AG04450 (cell line): ENCODE measurements around the gene RAP1GAP. TPM values are rescaled to one million over a fixed set of nuclear protein-coding genes. Genes with fewer than 3 reads are reported as not detected.

ENCODE experiments used
- CTCF ChIA-PET: fragments of 300-600, 350-600 bp; formaldehyde crosslinking; extraction: SDS; loops from one replicate; lab custom pipeline; 2022; ENCODE audit warnings: antibody characterized with exemption, inconsistent platforms; lab: Charles Lee
- POLR2A ChIA-PET: fragments of 350-600 bp; formaldehyde crosslinking; extraction: SDS; loops from one replicate; lab custom pipeline; 2021; ENCODE audit warnings: antibody characterized with exemption, inconsistent platforms; lab: Yijun Ruan, JAX
- DNase-seq: peaks from one replicate; pipeline ENCODE4 v3.0.0-alpha.2; 2011; ENCODE audit warnings: low read depth, low spot score
- H3K27ac ChIP-seq: one replicate; pipeline ENCODE4 v1.5.1; 2012; ENCODE audit warnings: low read depth, low read length, control low read depth
- H3K27me3 ChIP-seq: one replicate; pipeline ENCODE4 v1.6.0; 2012; ENCODE audit warnings: low read length; ENCODE audit not compliant: control insufficient read depth, insufficient read depth
- H3K4me3 ChIP-seq: 2 replicates; pipeline ENCODE4 v1.5.1; 2011; ENCODE audit warnings: mild to moderate bottlenecking, low read depth, low read length, control low read depth
- H3K9me3 ChIP-seq: 2 replicates; pipeline ENCODE4 v1.5.1; 2012; ENCODE audit warnings: low read length; ENCODE audit not compliant: control insufficient read depth, insufficient read depth
- CTCF ChIP-seq: IDR thresholded peaks from 2 replicates; pipeline ENCODE4 v1.5.1; 2011; ENCODE audit warnings: low read depth, low read length, control low read depth, inconsistent platforms
- polyA plus RNA-seq: library from polyadenylated mRNA; depleted of rRNA; stranded (reverse); fragments of >200 nt; gene quantifications from 2 replicates; pipeline ENCODE4 v1.2.3, GENCODE V29; 2011

The RAP1GAP gene
- polyA plus RNA-seq, 1 experiment = 0.14 TPM

GRCh38 chr1:21650400-21650799, 18.8 kb downstream of the RAP1GAP start:
- POLR2A ChIA-PET = no interaction called here
- Histone ChIP-seq H3K9me3 (no peaks in the 10 kb centered on the region), H3K27ac (no peak overlapping the region), H3K4me3 (no peak overlapping the region), H3K27me3 (peaks cover 50% of the 10 kb centered on the region)
- CTCF ChIA-PET = interaction anchor here (0.6 kb wide), 1 partner anchor 8 kb away, joined by 3 read pairs; no protein-coding TSS in a partner anchor
- DNase-seq = no peak
- TF ChIP-seq CTCF = no peak

- no peak overlapping the region for H3K27ac ChIP-seq
- TF ChIP-seq CTCF = no peak
- no peak for DNase-seq
- ChIA-PET CTCF (no interaction called here), POLR2A (no interaction called here)
- no peaks in the 10 kb centered on the region for H3K9me3 ChIP-seq
- peaks cover 44% of the 10 kb centered on the region for H3K27me3 ChIP-seq
- H3K4me3 ChIP-seq = no peak overlapping the region
Measured at GRCh38 chr1:21649315-21649714, 19.8 kb downstream of the RAP1GAP start.

GRCh38 chr1:21648791-21649190, 20.4 kb downstream of the RAP1GAP start:
- no peak for DNase-seq
- Histone ChIP-seq H3K9me3 (no peaks in the 10 kb centered on the region), H3K27me3 (peaks cover 47% of the 10 kb centered on the region), H3K27ac (no peak overlapping the region), H3K4me3 (no peak overlapping the region)
- no peak for TF ChIP-seq CTCF
- CTCF ChIA-PET = no interaction called here
- POLR2A ChIA-PET = no interaction called here

GRCh38 chr1:21648352-21648730, 20.8 kb downstream of the RAP1GAP start:
- no peak for TF ChIP-seq CTCF
- H3K9me3 ChIP-seq = no peaks in the 10 kb centered on the region
- no peak for DNase-seq
- CTCF ChIA-PET = no interaction called here
- H3K27ac ChIP-seq = no peak overlapping the region
- POLR2A ChIA-PET = interaction anchor here (0.8 kb wide), 1 partner anchor 39 kb away, joined by 3 read pairs; no protein-coding TSS in a partner anchor
- H3K4me3 ChIP-seq = no peak overlapping the region
- peaks cover 43% of the 10 kb centered on the region for H3K27me3 ChIP-seq

GRCh38 chr1:21647431-21648351, 21.5 kb downstream of the RAP1GAP start:
- H3K4me3 ChIP-seq = no peak overlapping the region
- ChIA-PET POLR2A (interaction anchor here (0.8 kb wide), 1 partner anchor 39 kb away, joined by 3 read pairs; no protein-coding TSS in a partner anchor), CTCF (no interaction called here)
- H3K27me3 ChIP-seq = peaks cover 37% of the 10 kb centered on the region
- H3K27ac ChIP-seq = no peak overlapping the region
- no peaks in the 10 kb centered on the region for H3K9me3 ChIP-seq
- TF ChIP-seq CTCF = no peak
- DNase-seq = peak; percentile 30
